Endothelial cell of umbilical vein (primary cell): ENCODE measurements around the gene AIF1L.

ENCODE experiments used
- POLR2AphosphoS5 ChIP-seq: IDR thresholded peaks from 2 replicates; pipeline ENCODE4 v1.6.1; 2012; ENCODE audit warnings: low read depth, mild to moderate bottlenecking, control low read depth, low read length, moderate library complexity; ENCODE audit not compliant: insufficient read depth
- TF ChIP-seq, protein P1 (sequence below), 2 donors: IDR thresholded peaks; 1 replicate in 1 of 2; 2 replicates in 1 of 2; pipeline ENCODE4 v1.5.1; 2011; ENCODE audit warnings: low read length in 2 of 2, mild to moderate bottlenecking in 2 of 2, moderate library complexity in 2 of 2, control low read depth in 1 of 2, inconsistent platforms in 1 of 2, low read depth in 1 of 2; ENCODE audit not compliant: insufficient read depth in 1 of 2; ENCODE audit errors: extremely low read depth in 1 of 2

DNA sequence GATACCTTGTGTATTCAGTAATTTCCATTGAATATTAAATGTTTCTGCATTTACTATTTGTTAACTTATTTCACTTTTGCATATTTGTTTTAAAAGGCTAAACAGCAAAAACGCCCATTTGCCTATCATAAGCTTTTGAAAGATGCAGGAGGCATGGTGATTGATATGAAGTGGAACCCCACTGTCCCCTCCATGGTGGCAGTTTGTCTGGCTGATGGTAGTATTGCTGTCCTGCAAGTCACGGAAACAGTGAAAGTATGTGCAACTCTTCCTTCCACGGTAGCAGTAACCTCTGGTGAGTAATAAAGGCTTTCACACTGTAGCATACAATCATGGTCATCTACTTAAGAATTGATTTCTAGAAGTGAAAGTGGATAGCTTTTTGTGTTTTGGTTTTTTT lies 32.9 kb downstream of the AIF1L start:
- TF ChIP-seq, protein P1, sequence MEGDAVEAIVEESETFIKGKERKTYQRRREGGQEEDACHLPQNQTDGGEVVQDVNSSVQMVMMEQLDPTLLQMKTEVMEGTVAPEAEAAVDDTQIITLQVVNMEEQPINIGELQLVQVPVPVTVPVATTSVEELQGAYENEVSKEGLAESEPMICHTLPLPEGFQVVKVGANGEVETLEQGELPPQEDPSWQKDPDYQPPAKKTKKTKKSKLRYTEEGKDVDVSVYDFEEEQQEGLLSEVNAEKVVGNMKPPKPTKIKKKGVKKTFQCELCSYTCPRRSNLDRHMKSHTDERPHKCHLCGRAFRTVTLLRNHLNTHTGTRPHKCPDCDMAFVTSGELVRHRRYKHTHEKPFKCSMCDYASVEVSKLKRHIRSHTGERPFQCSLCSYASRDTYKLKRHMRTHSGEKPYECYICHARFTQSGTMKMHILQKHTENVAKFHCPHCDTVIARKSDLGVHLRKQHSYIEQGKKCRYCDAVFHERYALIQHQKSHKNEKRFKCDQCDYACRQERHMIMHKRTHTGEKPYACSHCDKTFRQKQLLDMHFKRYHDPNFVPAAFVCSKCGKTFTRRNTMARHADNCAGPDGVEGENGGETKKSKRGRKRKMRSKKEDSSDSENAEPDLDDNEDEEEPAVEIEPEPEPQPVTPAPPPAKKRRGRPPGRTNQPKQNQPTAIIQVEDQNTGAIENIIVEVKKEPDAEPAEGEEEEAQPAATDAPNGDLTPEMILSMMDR (IDR thresholded peaks at IDR 0.05; ENCODE audit: extremely low read depth in 1 of 2, insufficient read depth in 1 of 2, low read depth in 1 of 2, low read length in 2 of 2) = no peak
- TF ChIP-seq POLR2AphosphoS5 = no peak
